Natural killer cell (primary cell): Measurements from ENCODE around the gene TMEM131. TPM values are rescaled to one million over a fixed set of nuclear protein-coding genes. Genes with fewer than 3 reads are reported as not detected.

Source experiments
- ATAC-seq, 3 donors: fragments of 150-1000 bp in 2 of 3; fragments of 200-7000 bp in 1 of 3; cut with Tn5 transposase; 1 replicate in 1 of 3; 2 replicates in 2 of 3; pipeline ENCODE4 v1.10.0; 2021; ENCODE audit warnings: mild to moderate bottlenecking in 2 of 3, moderate library complexity in 2 of 3
- DNase-seq, 2 donors: peaks; one replicate each; pipeline versions ENCODE4 v3.0.0 to v3.0.0-alpha.2; 2013 to 2021; ENCODE audit warnings: mixed read lengths in 1 of 2
- H3K27ac ChIP-seq: one replicate; pipeline ENCODE4 v1.5.1; 2013; ENCODE audit warnings: mild to moderate bottlenecking, low read length
- H3K27me3 ChIP-seq: one replicate; pipeline ENCODE4 v1.6.1; 2013; ENCODE audit warnings: low read length; ENCODE audit not compliant: control insufficient read depth, insufficient read depth
- H3K36me3 ChIP-seq: one replicate; pipeline ENCODE4 v1.6.1; 2013; ENCODE audit warnings: low read length; ENCODE audit not compliant: control insufficient read depth, insufficient read depth
- H3K4me1 ChIP-seq: one replicate; pipeline ENCODE4 v1.6.1; 2013; ENCODE audit warnings: low read length; ENCODE audit not compliant: control insufficient read depth, insufficient read depth
- H3K4me3 ChIP-seq: one replicate; pipeline ENCODE4 v1.5.1; 2013; ENCODE audit warnings: low read length
- H3K9me3 ChIP-seq: one replicate; pipeline ENCODE4 v1.6.1; 2013; ENCODE audit warnings: low read length; ENCODE audit not compliant: control insufficient read depth, insufficient read depth
- H3K27ac Mint-ChIP-seq, 2 donors: one replicate each; pipeline ENCODE4 v1.8.0; 2022; ENCODE audit warnings: mild to moderate bottlenecking in 2 of 2, mixed read lengths in 2 of 2, moderate library complexity in 1 of 2
- H3K27me3 Mint-ChIP-seq, 2 donors: one replicate each; pipeline ENCODE4 v1.8.0; 2022; ENCODE audit warnings: low read depth in 2 of 2, mixed read lengths in 2 of 2
- H3K36me3 Mint-ChIP-seq: one replicate; pipeline ENCODE4 v1.8.0; 2022; ENCODE audit warnings: mixed read lengths
- H3K4me1 Mint-ChIP-seq, 2 donors: one replicate each; pipeline ENCODE4 v1.8.0; 2022; ENCODE audit warnings: mixed read lengths in 2 of 2
- H3K4me3 Mint-ChIP-seq: one replicate; pipeline ENCODE4 v1.8.0; 2022; ENCODE audit warnings: mild to moderate bottlenecking, moderate library complexity, mixed read lengths
- H3K9me3 Mint-ChIP-seq, 2 donors: one replicate each; pipeline ENCODE4 v1.8.0; 2022; ENCODE audit warnings: mixed read lengths in 2 of 2
- CTCF ChIP-seq: fragments of 200-600 bp; IDR thresholded peaks from one replicate; pipeline ENCODE4 v1.8.0; 2022; ENCODE audit warnings: antibody characterized with exemption
- WGBS: methylation state at CpG from one replicate; pipeline ENCODE4 v1.1.7; 2013; ENCODE audit warnings: missing lambda C conversion rate; ENCODE audit not compliant: insufficient coverage; 5-methylcytosine and 5-hydroxymethylcytosine counted together
- intact Hi-C: fragments of 100-400 bp; cut with micrococcal nuclease; formaldehyde crosslinking; loops from one replicate; pipeline ENCODE4 v1.14.2; 2022
- total RNA-seq, 4 donors: library from RNA; stranded (reverse); fragments of 120-200 nt in 1 of 4; gene quantifications; one replicate each; pipeline versions ENCODE4 v1.2.3 to v1.2.4, GENCODE V29; 2013 to 2022

Gene TMEM131
- total RNA-seq, 3 donors from 2014 or later (not counting 1 experiment from before 2014, with no cell fraction given): 44.8 to 72.1 (median 67.1) TPM

GRCh38 chr2:97945791-97946190, 50.0 kb downstream of the TMEM131 start:
- no peaks in the 10 kb centered on the region for H3K9me3 Mint-ChIP-seq
- H3K4me3 Mint-ChIP-seq: no peak overlapping the region
- Histone ChIP-seq H3K4me1 (no peaks in the 10 kb centered on the region), H3K27ac (no peak overlapping the region), H3K9me3 (no peaks in the 10 kb centered on the region), H3K27me3 (no peaks in the 10 kb centered on the region), H3K36me3 (no peaks in the 10 kb centered on the region), H3K4me3 (no peak overlapping the region)
- no peak for DNase-seq
- no CpG with 5 or more reads among the region's 1 CpG for WGBS
- intact Hi-C loops: no loop called here
- no peak for TF ChIP-seq CTCF
- H3K27me3 Mint-ChIP-seq: no peaks in the 10 kb centered on the region
- no peak for ATAC-seq
- no peaks in the 10 kb centered on the region for H3K36me3 Mint-ChIP-seq
- peaks cover 52 to 57% of the 10 kb centered on the region in 2 donors for H3K4me1 Mint-ChIP-seq
- H3K27ac Mint-ChIP-seq: no peak overlapping the region

GRCh38 chr2:97936881-97937280, 58.9 kb downstream of the TMEM131 start:
- Histone ChIP-seq H3K9me3 (no peaks in the 10 kb centered on the region), H3K27ac (no peak overlapping the region), H3K4me3 (no peak overlapping the region), H3K36me3 (no peaks in the 10 kb centered on the region), H3K4me1 (peaks cover 9% of the 10 kb centered on the region), H3K27me3 (no peaks in the 10 kb centered on the region)
- no peaks in the 10 kb centered on the region for H3K9me3 Mint-ChIP-seq
- ATAC-seq (no peak), DNase-seq (no peak)
- no peak overlapping the region for H3K4me3 Mint-ChIP-seq
- no peak overlapping the region for H3K27ac Mint-ChIP-seq
- intact Hi-C loops: no loop called here
- H3K27me3 Mint-ChIP-seq: no peaks in the 10 kb centered on the region
- no peaks in the 10 kb centered on the region for H3K36me3 Mint-ChIP-seq
- no CpG with 5 or more reads among the region's 2 CpGs for WGBS
- peaks cover 75 to 79% of the 10 kb centered on the region in 2 donors for H3K4me1 Mint-ChIP-seq
- TF ChIP-seq CTCF: no peak

- no peaks in the 10 kb centered on the region for H3K9me3 ChIP-seq
- no peaks in the 10 kb centered on the region for H3K36me3 ChIP-seq
- Mint-ChIP-seq H3K36me3 (no peaks in the 10 kb centered on the region), H3K27me3 (no peaks in the 10 kb centered on the region), H3K4me1 (peaks cover 80 to 84% of the 10 kb centered on the region in 2 donors), H3K9me3 (no peaks in the 10 kb centered on the region), H3K4me3 (no peak overlapping the region), H3K27ac (peak overlapping the region in 1 of 2 donors; percentile 33)
- intact Hi-C loops: no loop called here
- no CpG with 5 or more reads among the region's 5 CpGs for WGBS
- no peak for TF ChIP-seq CTCF
- H3K4me1 ChIP-seq: peaks cover 13% of the 10 kb centered on the region
- no peak overlapping the region for H3K27ac ChIP-seq
- DNase-seq (no peak), ATAC-seq (no peak)
- H3K27me3 ChIP-seq: no peaks in the 10 kb centered on the region
- no peak overlapping the region for H3K4me3 ChIP-seq
Observed at GRCh38 chr2:97936199-97936598, 59.5 kb downstream of the TMEM131 start.

GRCh38 chr2:97935719-97936161, 60.0 kb downstream of the TMEM131 start:
- Mint-ChIP-seq H3K36me3 (no peaks in the 10 kb centered on the region), H3K4me1 (peaks cover 84 to 88% of the 10 kb centered on the region in 2 donors), H3K27ac (peak overlapping the region in 1 of 2 donors; percentile 33), H3K27me3 (no peaks in the 10 kb centered on the region), H3K9me3 (no peaks in the 10 kb centered on the region), H3K4me3 (no peak overlapping the region)
- Histone ChIP-seq H3K4me1 (peaks cover 13% of the 10 kb centered on the region), H3K27ac (no peak overlapping the region), H3K36me3 (no peaks in the 10 kb centered on the region), H3K27me3 (no peaks in the 10 kb centered on the region), H3K4me3 (no peak overlapping the region), H3K9me3 (no peaks in the 10 kb centered on the region)
- ATAC-seq (no peak), DNase-seq (no peak)
- no peak for TF ChIP-seq CTCF
- WGBS: 18% methylated on average over 2 of the region's 2 CpGs
- intact Hi-C loops: no loop called here
